GM12891 (cell line): ENCODE results near the gene ABCC9.
"Not testable (repeated sequence)": the region's sequence is repeated elsewhere in the genome, so short reads cannot be mapped to it uniquely, and the experiment has no call there.

Source experiments
- POLR2A ChIP-seq: IDR thresholded peaks from 2 replicates; pipeline ENCODE4 v1.6.1; 2011; ENCODE audit warnings: low read depth, low read length, control low read depth
- POLR2AphosphoS5 ChIP-seq: IDR thresholded peaks from 2 replicates; pipeline ENCODE4 v1.6.1; 2011; ENCODE audit warnings: low read depth, low read length, control low read depth
- SPI1 ChIP-seq: IDR thresholded peaks from 2 replicates; pipeline ENCODE4 v1.6.1; 2011; ENCODE audit warnings: low read depth, low read length, control low read depth
- TAF1 ChIP-seq: IDR thresholded peaks from 2 replicates; pipeline ENCODE4 v1.6.1; 2011; ENCODE audit warnings: low read depth, low read length, control low read depth

DNA sequence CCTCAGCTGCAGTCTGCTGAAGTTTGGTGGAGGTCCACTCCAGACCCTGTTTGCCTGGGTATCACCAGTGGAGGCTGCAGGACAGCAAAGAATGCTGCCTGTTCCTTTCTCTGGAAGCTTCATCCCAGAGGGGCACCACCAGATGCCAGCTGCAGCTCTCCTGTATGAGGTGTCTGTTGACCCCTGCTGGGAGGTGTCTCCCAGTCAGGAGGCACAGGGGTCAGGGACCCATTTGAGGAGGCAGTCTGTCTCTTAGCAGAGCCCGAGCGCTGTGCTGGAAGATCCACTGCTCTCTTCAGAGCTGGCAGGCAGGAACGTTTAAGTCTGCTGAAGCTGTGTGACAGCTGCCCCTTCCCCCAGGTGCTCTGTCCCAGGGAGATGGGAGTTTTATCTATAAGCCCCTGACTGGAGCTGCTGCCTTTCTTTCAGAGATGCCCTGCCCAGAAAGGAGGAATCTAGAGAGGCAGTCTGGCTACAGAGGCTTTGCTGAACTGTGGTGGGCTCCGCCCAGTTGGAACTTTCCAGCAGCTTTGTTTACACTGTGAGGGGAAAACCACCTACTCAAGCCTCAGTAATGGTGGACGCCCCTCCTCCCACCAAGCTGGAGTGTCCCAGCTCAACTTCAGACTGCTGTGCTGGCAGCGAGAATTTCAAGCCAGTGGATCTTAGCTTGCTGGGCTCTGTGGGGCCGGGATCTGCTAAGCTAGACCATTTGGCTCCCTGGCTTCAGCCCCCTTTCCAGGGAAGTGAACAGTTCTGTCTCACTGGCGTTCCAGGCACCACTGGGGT is 146.2 kb downstream of the ABCC9 start:
- not testable (repeated sequence) for TF ChIP-seq POLR2AphosphoS5, SPI1, POLR2A, TAF1
